Islet of Langerhans (tissue), 1 donor: ENCODE measurements around the gene LINGO3.

ENCODE experiments used
- FAIRE-seq: peaks from one replicate; lab custom pipeline; 2011; peaks lifted over from hg19 to GRCh38; lab: Jason Lieb, UNC

The LINGO3 gene

DNA sequence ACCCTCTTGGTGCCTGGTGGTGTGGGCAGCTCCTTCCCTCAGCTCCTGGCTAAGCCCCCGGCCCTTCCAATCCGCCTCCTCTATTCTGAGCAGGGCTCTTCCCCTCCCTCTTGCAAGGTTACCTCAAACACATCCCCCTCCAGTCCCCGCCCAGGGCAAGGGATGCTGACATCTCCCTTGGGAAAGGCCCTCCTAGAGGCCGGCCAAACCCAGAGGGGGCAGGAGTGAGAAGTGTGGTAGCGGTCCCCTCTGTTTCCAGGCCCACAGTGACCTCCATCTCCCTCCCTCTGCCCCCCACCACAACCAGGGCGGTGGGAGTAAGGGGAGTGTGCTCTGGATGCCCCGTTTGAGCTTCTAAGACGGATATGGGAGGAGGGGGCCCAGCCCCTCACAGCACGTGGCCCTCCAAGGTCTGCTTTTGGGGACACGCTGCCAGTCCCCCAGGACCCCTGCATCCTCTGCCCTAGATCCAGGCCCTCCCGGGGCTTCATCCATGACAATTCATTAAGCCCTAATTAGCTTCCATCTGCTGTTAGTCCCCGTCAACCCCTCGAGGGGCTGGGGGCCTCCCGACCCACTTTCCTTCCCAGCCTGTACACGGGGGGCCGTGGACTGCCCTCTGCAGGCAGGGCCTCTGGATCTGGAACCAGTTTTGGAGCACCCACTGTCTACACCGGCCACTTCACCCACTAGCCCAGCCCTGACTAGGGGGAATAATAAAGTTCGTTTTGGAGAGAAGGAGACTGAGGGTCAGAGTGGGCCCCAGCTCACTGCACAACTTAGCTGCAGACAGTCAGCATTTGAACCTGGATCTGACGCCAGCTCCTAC, 2.3 kb downstream of the LINGO3 start:
- no peak for FAIRE-seq

DNA sequence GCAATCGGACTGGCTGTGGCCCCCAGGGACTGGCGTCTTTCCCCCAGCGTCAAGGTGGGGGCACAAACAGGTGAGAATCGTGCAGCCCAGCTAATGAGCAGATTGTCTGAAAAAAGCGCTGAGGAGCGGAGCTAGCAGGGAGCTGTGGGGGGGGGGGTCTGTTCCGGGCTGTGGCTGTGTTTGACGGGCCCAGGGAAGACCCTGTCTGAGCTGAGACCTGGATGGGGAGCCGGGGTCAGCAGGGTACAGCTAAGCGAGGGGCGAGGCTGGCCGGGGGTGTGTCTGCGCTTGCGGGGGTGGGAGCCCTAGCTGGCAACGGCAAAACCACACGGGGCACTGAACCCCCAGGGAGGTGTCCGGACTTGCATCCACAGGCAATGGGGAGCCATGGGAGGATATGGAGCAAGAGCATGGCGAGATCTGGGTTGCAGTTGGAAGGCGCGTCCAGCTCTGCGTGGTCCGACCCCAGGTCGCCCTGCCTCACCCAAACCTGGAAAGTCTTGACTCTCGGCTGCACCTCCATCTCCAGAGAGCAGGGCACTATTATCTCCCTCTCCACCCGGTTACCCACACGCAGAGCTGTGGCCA, 4.6 kb downstream of the LINGO3 start:
- no peak for FAIRE-seq

DNA sequence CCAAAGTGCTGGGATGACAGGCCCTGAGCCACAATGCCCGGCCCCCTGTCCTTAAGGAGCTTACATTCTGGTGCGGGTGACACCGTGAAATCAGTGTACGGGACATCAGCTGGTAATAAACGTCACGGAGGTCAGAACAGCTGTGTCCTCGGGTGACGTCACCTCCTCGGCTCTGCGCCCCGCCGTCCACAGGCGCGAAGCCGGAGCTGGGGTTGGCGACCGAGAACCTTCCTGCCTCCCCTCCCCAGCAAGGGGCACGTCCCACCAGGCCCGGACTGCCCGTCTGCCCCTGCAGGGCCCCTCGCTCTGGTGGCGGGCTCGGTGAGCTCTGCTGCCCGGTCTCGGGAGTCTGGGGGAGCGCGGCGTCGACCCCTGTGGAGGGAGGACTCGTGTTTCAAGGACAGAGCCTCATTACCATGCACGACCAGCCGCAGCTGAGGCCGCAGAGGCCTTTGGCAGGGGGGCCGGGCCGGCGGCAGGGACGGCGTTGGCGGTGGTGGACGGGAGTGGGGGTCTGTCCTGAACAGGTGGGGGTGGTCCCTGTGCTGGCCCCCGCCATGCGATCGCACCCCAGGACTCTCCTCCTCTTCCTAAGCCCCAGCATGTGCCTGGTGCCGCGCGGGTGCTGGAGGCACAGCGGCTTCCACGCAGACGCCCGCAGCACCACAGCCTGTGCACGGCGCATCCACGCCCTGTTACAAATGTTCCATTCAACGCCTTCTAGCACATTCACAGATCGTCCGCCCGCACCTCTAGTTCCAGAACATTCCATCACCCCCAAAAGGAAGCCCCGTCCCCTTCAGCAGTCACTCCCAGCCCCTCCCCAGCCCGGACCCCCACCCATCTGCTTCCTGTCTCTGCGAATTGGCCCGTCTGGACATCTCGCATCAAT, 5.4 kb downstream of the LINGO3 start:
- FAIRE-seq: no peak

DNA sequence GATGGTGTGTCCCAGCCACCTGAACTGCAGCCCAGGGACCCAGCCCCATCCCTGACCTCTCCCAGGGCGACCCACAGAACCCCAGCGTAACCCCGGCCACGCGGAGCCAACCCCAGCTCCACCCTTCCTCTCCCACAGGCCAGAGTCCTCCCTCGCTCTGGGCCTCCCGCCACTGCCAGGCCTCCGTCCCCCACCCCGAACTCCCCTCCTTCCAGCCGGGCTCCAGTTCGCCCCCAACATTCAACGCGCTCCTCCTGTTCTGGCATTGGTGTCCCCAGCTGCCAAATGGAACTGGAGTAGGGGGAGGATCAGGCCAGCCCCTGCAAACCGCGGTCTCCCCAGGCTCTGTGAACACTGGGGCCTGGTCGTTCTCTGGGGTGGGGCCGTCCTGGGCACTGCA, 7.4 kb downstream of the LINGO3 start:
- FAIRE-seq: no peak

DNA sequence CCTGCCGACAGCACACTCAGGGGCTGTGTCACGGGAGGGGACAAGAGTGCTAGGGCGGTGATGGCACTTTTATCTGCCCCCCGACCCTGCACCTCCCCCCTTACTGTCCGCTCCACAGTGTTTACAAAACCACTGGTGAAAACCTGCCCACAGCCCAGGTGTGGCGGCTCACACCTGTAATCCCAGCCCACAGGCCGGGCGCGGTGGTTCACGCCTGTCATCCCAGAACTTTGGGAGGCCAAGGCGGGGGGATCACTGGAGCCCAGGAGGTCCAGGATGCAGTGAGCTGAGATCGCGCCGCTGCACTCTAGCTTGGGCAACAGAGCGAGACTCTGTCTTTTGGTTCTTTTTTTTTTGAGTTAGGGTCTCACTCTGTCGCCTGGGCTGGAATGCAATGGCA, 11.8 kb downstream of the LINGO3 start:
- no peak for FAIRE-seq

DNA sequence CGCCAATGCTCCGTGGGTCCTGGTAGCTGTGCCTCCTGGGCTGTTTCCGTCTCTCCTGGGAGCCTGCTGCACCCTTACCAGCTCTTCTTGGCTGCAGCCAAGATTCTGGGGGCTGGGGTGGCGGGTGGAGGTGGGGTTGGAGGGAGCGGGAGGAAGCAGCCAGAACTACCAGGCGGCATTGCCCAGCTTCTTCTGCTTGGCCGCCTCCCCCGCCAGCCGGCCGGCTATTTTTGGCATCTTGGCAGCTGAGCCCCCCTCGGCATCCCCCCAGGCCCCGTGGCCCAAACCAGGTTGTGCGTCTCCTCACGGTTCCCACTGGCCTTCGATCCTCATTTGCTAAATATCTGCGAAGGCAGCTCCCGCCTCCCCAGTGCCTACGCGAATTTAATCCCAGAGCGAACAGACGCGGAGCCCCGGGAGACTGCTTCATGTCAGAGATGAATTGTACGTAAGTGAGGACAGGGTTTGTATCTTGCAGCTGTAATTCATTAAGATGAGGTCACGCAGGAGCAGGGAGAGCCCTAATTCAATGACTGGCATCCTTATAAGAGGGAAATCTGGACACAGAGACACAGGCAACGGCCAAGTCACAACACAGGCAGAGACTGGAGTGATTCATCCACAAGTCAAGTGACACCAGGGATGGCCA, 13.1 kb downstream of the LINGO3 start:
- no peak for FAIRE-seq

DNA sequence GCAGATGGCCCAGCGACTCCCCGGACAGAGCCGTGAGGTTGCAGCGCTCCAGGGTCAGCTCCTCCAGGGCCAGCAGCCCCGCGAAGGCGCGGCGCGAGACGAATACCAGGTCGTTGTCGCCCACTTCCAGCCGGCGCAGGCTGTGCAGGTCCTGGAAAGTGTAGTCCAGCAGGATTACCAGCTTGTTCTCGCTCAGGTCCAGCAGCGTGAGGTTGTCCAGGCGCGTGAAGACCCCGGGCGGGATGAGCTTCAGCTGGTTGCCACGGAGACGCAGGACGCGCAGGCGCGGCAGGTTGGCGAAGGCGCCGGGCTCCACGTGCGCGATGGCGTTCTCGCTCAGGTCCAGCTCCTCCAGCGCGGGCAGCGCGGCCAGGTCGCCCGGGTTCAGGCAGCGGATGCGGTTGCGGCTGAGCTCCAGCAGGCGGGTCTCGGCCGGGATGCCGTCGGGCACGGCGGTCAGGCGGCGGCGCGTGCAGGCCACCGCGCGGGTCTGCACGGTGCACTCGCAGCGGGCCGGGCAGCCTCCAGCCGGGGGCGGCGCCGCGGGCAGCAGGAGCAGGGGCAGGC, 16.7 kb downstream of the LINGO3 start:
- FAIRE-seq: no peak

DNA sequence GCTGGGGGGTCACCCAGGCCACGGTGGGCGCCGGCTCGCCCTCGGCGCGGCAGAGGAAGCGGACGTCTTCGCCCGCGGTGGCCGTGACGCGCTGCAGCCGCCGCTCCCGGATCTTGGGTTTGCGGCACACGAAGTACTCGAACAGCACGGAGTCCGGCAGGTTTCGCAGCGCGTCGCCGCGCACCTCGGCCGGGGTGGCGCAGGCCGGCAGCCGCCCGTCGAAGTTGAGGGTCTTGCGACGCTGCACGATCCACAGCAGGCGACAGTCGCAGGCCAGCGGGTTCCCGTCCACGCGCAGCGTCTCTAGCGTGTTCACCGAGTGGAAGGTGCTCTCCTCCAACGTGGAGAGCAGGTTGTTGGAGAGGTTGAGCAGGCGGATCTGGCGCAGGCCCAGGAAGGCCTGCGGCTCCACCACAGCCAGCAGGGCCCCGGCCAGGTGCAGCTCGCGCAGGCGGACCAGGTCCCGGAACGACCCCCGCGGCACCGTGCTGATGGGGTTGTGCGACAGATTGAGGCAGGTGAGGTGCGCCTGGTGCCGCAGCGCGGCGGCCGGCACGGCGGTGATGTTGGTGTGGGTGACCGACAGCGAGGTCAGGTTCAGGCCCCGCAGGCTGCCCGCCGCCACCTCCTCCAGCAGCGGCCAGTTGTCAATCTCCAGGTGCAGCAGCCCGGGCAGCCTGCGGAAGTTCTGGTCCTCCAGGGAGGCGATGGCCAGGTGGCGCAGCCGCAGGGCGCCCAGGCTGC, 17.3 kb downstream of the LINGO3 start:
- FAIRE-seq: no peak

DNA sequence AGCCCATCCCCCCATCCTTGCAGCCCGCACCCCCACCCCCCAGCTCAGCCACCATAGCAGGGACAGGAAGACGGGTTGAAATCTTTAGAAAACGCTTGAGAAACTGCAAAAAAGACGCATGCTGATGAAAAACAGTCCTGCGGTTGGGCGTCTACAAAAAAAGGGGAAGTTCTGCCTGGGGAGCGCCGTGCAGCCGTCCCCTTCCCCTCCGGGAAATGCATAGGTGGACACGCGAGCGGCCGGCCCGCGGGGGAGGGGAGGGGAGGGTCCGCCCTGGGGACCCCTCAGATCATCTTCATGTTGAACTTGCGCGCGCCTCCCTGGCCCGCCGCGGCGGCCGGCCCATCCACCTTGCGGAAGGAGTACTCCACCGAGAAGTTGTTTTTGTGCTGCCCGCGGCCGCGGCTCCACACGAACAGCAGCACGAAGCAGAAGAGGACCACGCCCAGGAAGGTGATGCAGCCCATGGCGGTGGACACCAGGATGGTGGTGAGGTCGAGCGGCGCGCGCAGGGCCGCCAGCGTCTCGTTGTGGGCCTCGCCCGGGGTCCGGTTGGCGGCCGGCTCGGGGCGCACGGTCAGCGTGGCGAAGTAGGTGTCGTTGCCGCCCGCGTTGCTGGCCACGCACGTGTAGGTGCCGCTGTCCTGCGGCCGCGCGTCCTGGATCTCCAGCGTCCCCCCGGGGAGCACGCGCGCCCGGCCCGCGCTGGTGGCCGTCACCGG, 18.1 kb downstream of the LINGO3 start:
- FAIRE-seq: no peak

DNA sequence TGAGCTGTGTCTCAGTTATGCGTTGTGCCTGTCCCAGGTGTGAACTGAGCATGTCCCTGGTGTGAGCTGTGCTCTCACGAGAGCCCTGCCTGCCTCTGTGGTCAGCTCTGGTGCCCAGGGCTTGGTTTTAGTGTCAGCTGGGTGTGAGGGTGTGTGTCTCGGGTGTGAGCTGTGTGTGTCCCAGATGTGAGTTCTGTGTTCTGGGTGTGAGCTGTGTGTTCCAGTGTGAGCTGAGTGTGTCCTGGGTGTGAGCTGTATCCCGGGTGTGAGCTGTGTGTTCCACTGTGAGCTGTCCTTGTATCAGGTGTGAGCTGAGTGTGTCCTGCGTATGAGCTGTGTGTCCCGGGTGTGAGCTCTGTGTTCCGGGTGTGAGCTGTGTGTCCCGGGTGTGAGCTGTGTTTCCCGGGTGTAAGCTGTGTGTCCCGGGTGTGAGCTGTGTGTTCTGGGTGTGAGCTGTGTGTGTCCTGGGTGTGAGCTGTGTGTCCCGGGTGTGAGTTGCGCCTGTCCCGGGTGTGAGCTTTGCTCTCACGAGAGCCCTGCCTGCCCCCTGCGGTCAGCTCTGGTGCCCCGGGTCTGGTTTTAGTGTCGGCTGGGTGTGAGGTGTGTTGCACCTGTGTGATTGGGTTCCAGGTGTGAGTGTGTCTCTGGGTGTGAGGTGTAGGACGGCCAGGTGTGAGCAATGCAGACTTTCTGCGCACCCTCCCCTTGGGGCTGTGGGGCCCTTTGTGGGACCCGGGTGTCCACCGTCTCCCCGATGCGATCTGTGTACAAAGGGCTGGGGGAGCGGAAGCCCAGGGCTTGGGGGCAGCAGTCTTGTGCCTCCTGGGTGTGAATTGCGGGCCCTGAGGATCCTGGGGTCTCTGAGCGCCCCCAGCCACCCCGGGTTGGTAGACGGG, 18.9 kb downstream of the LINGO3 start:
- no peak for FAIRE-seq

DNA sequence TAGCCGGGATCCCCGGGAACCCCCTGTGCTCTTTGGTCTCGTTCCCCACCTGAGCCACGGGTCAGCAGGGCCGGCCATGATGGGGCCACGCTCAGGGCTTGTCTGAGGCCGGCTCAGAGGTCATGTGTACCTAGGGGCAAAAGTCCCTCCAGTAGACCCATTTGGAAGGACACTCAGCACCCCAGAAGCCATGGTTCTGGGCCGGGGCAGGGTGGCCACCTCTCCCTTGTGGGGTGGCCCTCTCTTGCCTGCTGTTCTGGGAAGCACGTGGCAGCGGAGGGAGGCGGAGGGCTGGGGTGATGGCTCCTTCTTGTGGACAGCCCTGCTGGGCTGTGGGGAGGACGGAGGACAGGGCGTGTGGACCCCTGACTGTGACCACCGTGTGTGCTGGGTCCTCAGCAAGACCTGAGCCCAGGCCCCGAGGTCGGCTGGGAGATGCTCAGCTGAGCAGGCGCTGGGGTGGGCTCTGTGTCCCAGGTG, 19.6 kb downstream of the LINGO3 start:
- FAIRE-seq: no peak

DNA sequence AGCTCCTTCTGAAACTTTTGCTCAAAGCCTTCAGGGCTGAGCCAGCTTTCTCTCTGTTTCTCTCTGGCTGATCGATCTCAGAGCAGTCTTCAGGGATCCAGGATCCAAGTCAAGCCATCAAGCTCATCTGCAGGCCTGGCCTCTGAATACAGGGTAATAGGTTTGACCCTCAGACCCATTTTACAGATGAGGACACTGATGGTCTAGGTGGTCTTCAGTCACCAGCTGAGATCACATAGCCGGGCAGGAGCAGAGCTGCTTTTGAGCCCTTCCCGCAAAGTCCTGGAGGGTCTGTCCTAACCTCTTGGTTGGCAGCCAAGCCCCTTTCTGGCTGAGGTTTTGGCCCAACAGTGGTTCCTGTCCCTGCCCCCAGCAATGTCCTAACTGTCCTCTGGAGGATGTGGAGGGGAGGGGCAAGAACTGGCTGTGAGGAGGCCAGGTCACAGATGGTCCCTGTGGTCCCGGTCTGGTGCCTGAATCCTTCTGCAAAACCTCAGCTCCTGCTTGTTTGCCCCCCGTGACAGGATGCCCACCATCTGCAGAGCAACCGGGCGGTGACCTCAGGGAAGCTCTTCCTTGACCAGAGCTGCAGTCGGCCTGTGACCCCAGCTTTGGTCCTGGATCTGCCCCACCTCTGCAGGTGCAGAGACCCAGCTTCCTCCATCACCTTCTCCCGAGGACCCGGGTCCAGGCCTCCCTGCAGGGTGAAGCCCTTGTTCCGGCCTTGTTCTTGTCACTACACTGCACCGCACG, 20.2 kb downstream of the LINGO3 start:
- no peak for FAIRE-seq

DNA sequence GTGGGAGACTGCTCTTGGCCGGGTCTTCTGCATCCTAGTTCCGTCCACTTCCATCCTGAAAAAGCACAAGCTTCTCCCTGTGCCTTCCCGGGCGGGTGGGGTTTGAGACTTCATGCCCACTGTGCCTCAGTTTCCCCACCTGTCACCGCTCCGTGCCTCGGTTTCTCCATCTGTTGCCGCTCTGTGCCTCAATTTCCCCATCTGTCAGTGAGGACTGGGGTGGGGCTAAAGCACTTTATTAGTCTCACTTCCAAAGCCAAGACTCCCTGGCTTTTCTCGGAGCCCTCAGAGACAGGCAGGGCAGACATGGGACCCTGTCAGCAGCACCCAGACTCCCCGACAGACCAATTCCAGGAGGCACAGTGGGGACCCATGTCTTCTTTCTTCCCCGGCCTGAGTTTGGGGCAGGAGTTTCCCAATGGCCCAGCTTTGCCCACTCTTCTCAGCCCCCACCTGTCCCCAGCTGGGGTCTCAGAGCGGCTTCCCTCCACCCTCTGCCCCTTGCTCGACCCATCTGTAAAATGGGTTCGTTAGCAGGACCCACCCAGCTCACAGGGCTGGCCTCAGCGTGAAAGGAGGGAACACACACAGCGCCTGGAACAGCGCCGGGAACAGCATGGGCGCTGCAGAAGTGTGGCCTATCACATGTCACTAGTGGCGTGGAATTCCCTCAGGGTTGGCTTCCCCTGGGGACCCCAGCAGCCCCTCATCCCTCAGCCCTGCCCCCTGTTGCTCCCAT, 21.4 kb downstream of the LINGO3 start:
- FAIRE-seq: no peak

DNA sequence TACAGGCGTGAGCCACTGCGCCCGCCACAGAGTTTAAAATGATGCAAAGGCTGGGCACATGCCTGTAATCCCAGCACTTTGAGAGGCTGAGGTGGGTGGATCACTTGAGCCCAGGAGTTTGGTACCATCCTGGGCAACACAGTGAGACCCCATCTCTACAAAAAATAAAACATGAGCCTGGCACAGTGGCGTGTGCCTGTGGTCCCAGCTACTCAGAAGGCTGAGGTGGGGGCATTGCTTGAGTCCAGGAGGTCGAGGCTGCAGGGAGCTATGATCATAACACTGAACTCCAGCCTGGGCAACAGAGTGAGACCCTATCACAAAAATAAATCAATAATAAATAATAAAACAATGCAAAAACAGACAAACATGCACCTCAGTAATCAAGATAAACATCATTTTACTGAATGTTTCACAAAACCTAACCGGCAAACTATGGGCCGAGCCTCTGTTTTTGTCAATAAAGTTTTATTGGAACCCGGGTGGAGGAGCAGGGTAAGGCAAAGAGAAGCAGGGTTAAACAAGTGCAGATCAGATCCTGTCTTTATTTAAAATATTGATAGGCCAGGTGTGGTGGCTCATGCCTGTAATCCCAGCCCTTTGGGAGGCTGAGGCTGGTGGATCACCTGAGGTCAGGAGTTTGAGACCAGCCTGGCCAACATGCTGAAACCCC, 24.0 kb downstream of the LINGO3 start:
- FAIRE-seq: no peak

DNA sequence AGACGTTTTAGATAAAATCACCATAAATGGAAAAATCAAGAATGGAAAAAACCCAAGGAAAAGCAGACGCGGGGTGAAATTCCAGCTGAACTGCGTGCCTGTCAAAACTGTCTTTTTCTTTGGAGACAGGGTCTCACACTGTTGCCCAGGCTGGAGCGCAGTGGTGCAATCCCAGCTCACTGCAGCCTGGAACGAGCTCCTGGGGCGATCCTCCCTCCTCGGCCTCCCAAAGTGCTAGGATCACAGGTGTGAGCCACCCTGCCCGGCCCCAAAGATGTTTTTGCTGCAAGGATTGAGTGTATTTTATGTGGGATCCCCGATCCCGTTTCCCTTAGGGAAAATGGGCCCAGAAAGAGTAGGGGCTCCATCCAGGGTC, 25.1 kb downstream of the LINGO3 start:
- no peak for FAIRE-seq

DNA sequence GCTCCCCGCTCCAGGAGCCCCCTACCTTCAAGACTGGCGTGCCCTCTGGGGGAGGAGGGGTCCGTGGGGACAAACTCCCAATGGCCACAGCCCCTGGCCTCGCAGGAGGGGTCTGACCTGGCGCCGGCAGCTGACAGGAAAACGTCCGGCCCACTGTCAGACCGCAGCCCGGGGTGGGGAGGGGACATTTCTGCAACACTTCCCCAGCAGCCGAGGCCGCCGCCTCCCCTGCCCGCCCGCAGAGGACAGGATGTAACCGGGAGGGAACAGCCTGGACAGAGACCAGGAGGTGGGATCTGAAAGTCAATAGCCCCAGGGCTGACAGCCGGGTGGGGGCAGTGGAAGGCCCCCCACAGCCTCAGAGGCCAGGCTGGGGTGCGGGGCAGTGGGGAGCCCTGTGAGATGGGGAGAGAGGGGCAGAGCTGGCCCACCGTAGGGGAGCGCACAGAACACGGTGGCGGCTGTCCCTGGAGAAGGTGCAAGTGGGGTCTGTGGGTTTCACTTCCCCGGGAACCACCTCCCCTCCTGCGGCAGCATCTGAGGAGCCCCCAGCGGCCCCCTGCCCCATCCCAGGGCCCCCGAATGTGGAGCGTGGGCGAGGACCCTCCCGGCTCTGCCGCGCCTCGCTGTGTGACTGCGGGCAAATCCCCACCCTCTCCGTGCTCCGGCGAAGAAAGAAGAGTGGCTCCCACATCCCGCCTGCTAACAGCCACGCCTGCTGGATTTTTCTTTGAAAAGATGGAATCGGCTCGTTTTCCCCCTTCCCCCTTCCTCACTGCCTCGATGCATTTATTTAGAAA, 25.7 kb downstream of the LINGO3 start, which contains the start of gene PEAK3:
Gene PEAK3, minus strand, starts transcription at position 114 of the 800 bp plus-strand sequence. CDS start 1,244 bp downstream, outside the sequence.
- no peak for FAIRE-seq
